ENCODE measurements around the gene KSR2. TPM values are rescaled to one million over a fixed set of nuclear protein-coding genes. Genes with fewer than 3 reads are reported as not detected.

Gene KSR2
- total RNA-seq, 1 donor from 2014 or later, result 0.69 TPM

GRCh38 chr12:117551665-117552064 lies 417.1 kb downstream of the KSR2 start:
- Mint-ChIP-seq H3K27ac (no peak overlapping the region), H3K9me3 (peaks cover 15% of the 10 kb centered on the region), H3K27me3 (ENCODE audit: low read depth) (peaks cover 34% of the 10 kb centered on the region), H3K4me1 (no peaks in the 10 kb centered on the region), H3K4me3 (no peak overlapping the region), H3K36me3 (no peaks in the 10 kb centered on the region)
- DNase-seq (ENCODE audit: low spot score in 2 of 2, unreplicated experiment in 2 of 2), result no peak
- TF ChIP-seq CTCF (IDR thresholded peaks at IDR 0.05; ENCODE audit: unreplicated experiment), result no peak

GRCh38 chr12:117547209-117547608 lies 421.6 kb downstream of the KSR2 start:
- H3K36me3 Mint-ChIP-seq, result no peaks in the 10 kb centered on the region
- H3K4me1 Mint-ChIP-seq, result no peaks in the 10 kb centered on the region
- H3K27ac Mint-ChIP-seq, result no peak overlapping the region
- H3K4me3 Mint-ChIP-seq, result no peak overlapping the region
- peaks cover 19% of the 10 kb centered on the region for H3K9me3 Mint-ChIP-seq
- no peak for TF ChIP-seq CTCF (IDR thresholded peaks at IDR 0.05; ENCODE audit: unreplicated experiment)
- H3K27me3 Mint-ChIP-seq (ENCODE audit: low read depth), result peaks cover 33% of the 10 kb centered on the region
- no peak for DNase-seq (ENCODE audit: low spot score in 2 of 2, unreplicated experiment in 2 of 2)

GRCh38 chr12:117545216-117545615 lies 423.6 kb downstream of the KSR2 start:
- H3K36me3 Mint-ChIP-seq, result no peaks in the 10 kb centered on the region
- TF ChIP-seq CTCF (IDR thresholded peaks at IDR 0.05; ENCODE audit: unreplicated experiment), result no peak
- peaks cover 35% of the 10 kb centered on the region for H3K27me3 Mint-ChIP-seq (ENCODE audit: low read depth)
- peaks cover 19% of the 10 kb centered on the region for H3K9me3 Mint-ChIP-seq
- H3K27ac Mint-ChIP-seq, result no peak overlapping the region
- no peaks in the 10 kb centered on the region for H3K4me1 Mint-ChIP-seq
- no peak overlapping the region for H3K4me3 Mint-ChIP-seq
- no peak for DNase-seq (ENCODE audit: low spot score in 2 of 2, unreplicated experiment in 2 of 2)

- Mint-ChIP-seq H3K4me1 (no peaks in the 10 kb centered on the region), H3K9me3 (peaks cover 4% of the 10 kb centered on the region), H3K27me3 (ENCODE audit: low read depth) (peaks cover 36% of the 10 kb centered on the region), H3K4me3 (no peak overlapping the region), H3K36me3 (no peaks in the 10 kb centered on the region), H3K27ac (no peak overlapping the region)
- TF ChIP-seq CTCF (IDR thresholded peaks at IDR 0.05; ENCODE audit: unreplicated experiment), result no peak
- DNase-seq (ENCODE audit: low spot score in 2 of 2, unreplicated experiment in 2 of 2), result no peak
Measured at GRCh38 chr12:117540011-117540410, 428.8 kb downstream of the KSR2 start.

- no peak for DNase-seq (ENCODE audit: low spot score in 2 of 2, unreplicated experiment in 2 of 2)
- no peak overlapping the region for H3K4me3 Mint-ChIP-seq
- H3K9me3 Mint-ChIP-seq, result peaks cover 4% of the 10 kb centered on the region
- H3K36me3 Mint-ChIP-seq, result no peaks in the 10 kb centered on the region
- no peak overlapping the region for H3K27ac Mint-ChIP-seq
- H3K4me1 Mint-ChIP-seq, result no peaks in the 10 kb centered on the region
- H3K27me3 Mint-ChIP-seq (ENCODE audit: low read depth), result peaks cover 41% of the 10 kb centered on the region
- TF ChIP-seq CTCF (IDR thresholded peaks at IDR 0.05; ENCODE audit: unreplicated experiment), result no peak
Measured at GRCh38 chr12:117538926-117539325, 429.9 kb downstream of the KSR2 start.
